Natural killer cell (primary cell): ENCODE results near the gene PLPP6. TPM values are rescaled to one million over a fixed set of nuclear protein-coding genes. Genes with fewer than 3 reads are reported as not detected.

Source experiments
- ATAC-seq, 3 donors: fragments of 150-1000 bp in 2 of 3; fragments of 200-7000 bp in 1 of 3; cut with Tn5 transposase; 1 replicate in 1 of 3; 2 replicates in 2 of 3; pipeline ENCODE4 v1.10.0; 2021; ENCODE audit warnings: mild to moderate bottlenecking in 2 of 3, moderate library complexity in 2 of 3
- DNase-seq, 2 donors: peaks; one replicate each; pipeline versions ENCODE4 v3.0.0 to v3.0.0-alpha.2; 2013 to 2021; ENCODE audit warnings: mixed read lengths in 1 of 2
- H3K27ac ChIP-seq: one replicate; pipeline ENCODE4 v1.5.1; 2013; ENCODE audit warnings: mild to moderate bottlenecking, low read length
- H3K27me3 ChIP-seq: one replicate; pipeline ENCODE4 v1.6.1; 2013; ENCODE audit warnings: low read length; ENCODE audit not compliant: control insufficient read depth, insufficient read depth
- H3K36me3 ChIP-seq: one replicate; pipeline ENCODE4 v1.6.1; 2013; ENCODE audit warnings: low read length; ENCODE audit not compliant: control insufficient read depth, insufficient read depth
- H3K4me1 ChIP-seq: one replicate; pipeline ENCODE4 v1.6.1; 2013; ENCODE audit warnings: low read length; ENCODE audit not compliant: control insufficient read depth, insufficient read depth
- H3K4me3 ChIP-seq: one replicate; pipeline ENCODE4 v1.5.1; 2013; ENCODE audit warnings: low read length
- H3K9me3 ChIP-seq: one replicate; pipeline ENCODE4 v1.6.1; 2013; ENCODE audit warnings: low read length; ENCODE audit not compliant: control insufficient read depth, insufficient read depth
- H3K27ac Mint-ChIP-seq, 2 donors: one replicate each; pipeline ENCODE4 v1.8.0; 2022; ENCODE audit warnings: mild to moderate bottlenecking in 2 of 2, mixed read lengths in 2 of 2, moderate library complexity in 1 of 2
- H3K27me3 Mint-ChIP-seq, 2 donors: one replicate each; pipeline ENCODE4 v1.8.0; 2022; ENCODE audit warnings: low read depth in 2 of 2, mixed read lengths in 2 of 2
- H3K36me3 Mint-ChIP-seq: one replicate; pipeline ENCODE4 v1.8.0; 2022; ENCODE audit warnings: mixed read lengths
- H3K4me1 Mint-ChIP-seq, 2 donors: one replicate each; pipeline ENCODE4 v1.8.0; 2022; ENCODE audit warnings: mixed read lengths in 2 of 2
- H3K4me3 Mint-ChIP-seq: one replicate; pipeline ENCODE4 v1.8.0; 2022; ENCODE audit warnings: mild to moderate bottlenecking, moderate library complexity, mixed read lengths
- H3K9me3 Mint-ChIP-seq, 2 donors: one replicate each; pipeline ENCODE4 v1.8.0; 2022; ENCODE audit warnings: mixed read lengths in 2 of 2
- WGBS: methylation state at CpG from one replicate; pipeline ENCODE4 v1.1.7; 2013; ENCODE audit warnings: missing lambda C conversion rate; ENCODE audit not compliant: insufficient coverage; 5-methylcytosine and 5-hydroxymethylcytosine counted together
- intact Hi-C: fragments of 100-400 bp; cut with micrococcal nuclease; formaldehyde crosslinking; loops from one replicate; pipeline ENCODE4 v1.14.2; 2022
- total RNA-seq, 4 donors: library from RNA; stranded (reverse); fragments of 120-200 nt in 1 of 4; gene quantifications; one replicate each; pipeline versions ENCODE4 v1.2.3 to v1.2.4, GENCODE V29; 2013 to 2022
- TF ChIP-seq, protein P1 (sequence below): fragments of 200-600 bp; IDR thresholded peaks from one replicate; pipeline ENCODE4 v1.8.0; 2022; ENCODE audit warnings: antibody characterized with exemption

PLPP6 gene
- total RNA-seq, 3 donors from 2014 or later (not counting 1 experiment from before 2014, with no cell fraction given) = 3.7 to 5.6 (median 3.8) TPM

DNA sequence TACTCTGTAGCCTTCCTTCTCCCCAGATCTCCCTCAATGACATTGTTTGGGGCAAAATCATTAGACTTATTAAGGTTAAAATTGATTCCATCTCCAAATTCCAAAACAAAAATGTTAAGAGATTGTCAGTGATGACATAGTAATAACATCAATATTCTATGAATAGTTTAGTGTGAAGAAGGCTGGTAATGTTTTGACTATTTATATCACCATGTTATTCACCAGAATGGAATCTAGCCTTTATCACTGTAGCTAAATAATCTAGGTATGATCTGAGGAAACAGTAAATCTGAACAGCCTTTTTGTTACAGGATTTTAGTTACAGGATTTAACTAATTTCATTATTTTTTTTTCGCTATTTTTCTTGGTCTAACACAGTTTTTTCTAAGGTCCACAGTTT is 929 bp upstream of the PLPP6 start:
- Mint-ChIP-seq H3K4me1 (peaks cover 47 to 51% of the 10 kb centered on the region in 2 donors), H3K9me3 (no peaks in the 10 kb centered on the region), H3K36me3 (peaks cover 6% of the 10 kb centered on the region), H3K4me3 (peak overlapping the region; percentile 98), H3K27ac (peak overlapping the region; percentile 88 to 91), H3K27me3 (peaks cover 0 to 6% of the 10 kb centered on the region in 2 donors)
- Histone ChIP-seq H3K27me3 (no peaks in the 10 kb centered on the region), H3K4me3 (no peak overlapping the region), H3K4me1 (peaks cover 19% of the 10 kb centered on the region), H3K27ac (peak overlapping the region; percentile 80), H3K9me3 (no peaks in the 10 kb centered on the region), H3K36me3 (no peaks in the 10 kb centered on the region)
- intact Hi-C loops = loop anchor here (10.0 kb wide), 1 partner anchor 324 kb away; the partner anchor contains the start of gene JAK2
- TF ChIP-seq, protein P1, sequence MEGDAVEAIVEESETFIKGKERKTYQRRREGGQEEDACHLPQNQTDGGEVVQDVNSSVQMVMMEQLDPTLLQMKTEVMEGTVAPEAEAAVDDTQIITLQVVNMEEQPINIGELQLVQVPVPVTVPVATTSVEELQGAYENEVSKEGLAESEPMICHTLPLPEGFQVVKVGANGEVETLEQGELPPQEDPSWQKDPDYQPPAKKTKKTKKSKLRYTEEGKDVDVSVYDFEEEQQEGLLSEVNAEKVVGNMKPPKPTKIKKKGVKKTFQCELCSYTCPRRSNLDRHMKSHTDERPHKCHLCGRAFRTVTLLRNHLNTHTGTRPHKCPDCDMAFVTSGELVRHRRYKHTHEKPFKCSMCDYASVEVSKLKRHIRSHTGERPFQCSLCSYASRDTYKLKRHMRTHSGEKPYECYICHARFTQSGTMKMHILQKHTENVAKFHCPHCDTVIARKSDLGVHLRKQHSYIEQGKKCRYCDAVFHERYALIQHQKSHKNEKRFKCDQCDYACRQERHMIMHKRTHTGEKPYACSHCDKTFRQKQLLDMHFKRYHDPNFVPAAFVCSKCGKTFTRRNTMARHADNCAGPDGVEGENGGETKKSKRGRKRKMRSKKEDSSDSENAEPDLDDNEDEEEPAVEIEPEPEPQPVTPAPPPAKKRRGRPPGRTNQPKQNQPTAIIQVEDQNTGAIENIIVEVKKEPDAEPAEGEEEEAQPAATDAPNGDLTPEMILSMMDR = no peak
- ATAC-seq (no peak), DNase-seq (no peak)
- WGBS = 60% methylated on average over 1 of the region's 1 CpG

GRCh38 chr9:4661611-4662010 is 483 bp upstream of the PLPP6 start:
- WGBS = 4% methylated on average over 5 of the region's 5 CpGs
- DNase-seq (peak in 1 of 2 donors; percentile 49), ATAC-seq (peak in 1 of 3 donors; percentile 4)
- Histone ChIP-seq H3K36me3 (no peaks in the 10 kb centered on the region), H3K9me3 (no peaks in the 10 kb centered on the region), H3K4me3 (peak overlapping the region; percentile 57), H3K27ac (peak overlapping the region; percentile 80), H3K4me1 (peaks cover 22% of the 10 kb centered on the region), H3K27me3 (no peaks in the 10 kb centered on the region)
- Mint-ChIP-seq H3K27me3 (peaks cover 0 to 4% of the 10 kb centered on the region in 2 donors), H3K4me1 (peaks cover 51 to 55% of the 10 kb centered on the region in 2 donors), H3K27ac (peak overlapping the region; percentile 88 to 91), H3K9me3 (no peaks in the 10 kb centered on the region), H3K36me3 (peaks cover 3% of the 10 kb centered on the region), H3K4me3 (peak overlapping the region; percentile 98)
- intact Hi-C loops = loop anchor here (1.0 to 10.0 kb wide), 2 partner anchors 18 to 323 kb away; partner anchors contain the start of genes CDC37L1 and JAK2
- TF ChIP-seq, protein P1 = no peak

- Histone ChIP-seq H3K4me1 (peaks cover 22% of the 10 kb centered on the region), H3K4me3 (peak overlapping the region; percentile 57), H3K27ac (no peak overlapping the region), H3K27me3 (no peaks in the 10 kb centered on the region), H3K9me3 (no peaks in the 10 kb centered on the region), H3K36me3 (no peaks in the 10 kb centered on the region)
- ATAC-seq (peak in 1 of 3 donors; percentile 10), DNase-seq (peak in 1 of 2 donors; percentile 61)
- intact Hi-C loops = loop anchor here (1.0 to 10.0 kb wide), 2 partner anchors 16 to 322 kb away; partner anchors contain the start of genes CDC37L1 and JAK2
- Mint-ChIP-seq H3K4me3 (peak overlapping the region; percentile 98), H3K27ac (peak overlapping the region; percentile 88 to 91), H3K9me3 (no peaks in the 10 kb centered on the region), H3K4me1 (peaks cover 54 to 60% of the 10 kb centered on the region in 2 donors), H3K36me3 (no peaks in the 10 kb centered on the region), H3K27me3 (peaks cover 0 to 7% of the 10 kb centered on the region in 2 donors)
- TF ChIP-seq, protein P1 = no peak
- WGBS = 73% methylated on average over 12 of the region's 13 CpGs
These were observed 1.1 kb downstream of the PLPP6 start for GRCh38 chr9:4662989-4663792.
